Activated CD8-positive, alpha-beta memory T cell treated with anti-CD3 and anti-CD28 coated beads for 36 hours (primary cell): ENCODE measurements around the gene SNRNP27. TPM values are rescaled to one million over a fixed set of nuclear protein-coding genes. Genes with fewer than 3 reads are reported as not detected.
"Not testable (repeated sequence)": the region's sequence is repeated elsewhere in the genome, so short reads cannot be mapped to it uniquely, and the experiment has no call there.

Experiments used
- CTCF ChIA-PET: fragments of 350-600 bp; sonication (Branson Sonifier 250); formaldehyde crosslinking; loops from one replicate; lab custom pipeline; 2021; ENCODE audit warnings: antibody characterized with exemption; lab: Charles Lee
- POLR2A ChIA-PET: fragments of 350-600 bp; sonication (Branson Sonifier 250); formaldehyde crosslinking; loops from one replicate; lab custom pipeline; 2021; ENCODE audit warnings: antibody characterized with exemption; lab: Charles Lee
- total RNA-seq, 2 experiments: library from RNA; stranded (reverse); gene quantifications; one replicate each; pipeline ENCODE4 v1.2.3, GENCODE V29; 2021

Gene SNRNP27
- total RNA-seq, 2 experiments from 2014 or later: 54.9 to 60.7 TPM

GRCh38 chr2:69939722-69940121 is 46.0 kb downstream of the SNRNP27 start:
- CTCF ChIA-PET: no interaction called here
- POLR2A ChIA-PET: no interaction called here

GRCh38 chr2:69940691-69941090 is 46.9 kb downstream of the SNRNP27 start:
- ChIA-PET POLR2A (no interaction called here), CTCF (no interaction called here)

- ChIA-PET POLR2A (no interaction called here), CTCF (no interaction called here)
Measured at GRCh38 chr2:69943000-69943842, 49.5 kb downstream of the SNRNP27 start.

- POLR2A ChIA-PET: no interaction called here
- CTCF ChIA-PET: interaction anchor here (1.0 kb wide), 1 partner anchor 10 kb away, joined by 4 read pairs; no protein-coding TSS in a partner anchor
Measured at GRCh38 chr2:69943843-69944525, 50.2 kb downstream of the SNRNP27 start.

GRCh38 chr2:69944756-69945155 is 51.0 kb downstream of the SNRNP27 start:
- ChIA-PET POLR2A (no interaction called here), CTCF (interaction anchor here (0.5 to 1.0 kb wide), 2 partner anchors 11 to 711 kb away, joined by 3 to 4 read pairs; no protein-coding TSS in a partner anchor)

- CTCF ChIA-PET: interaction anchor here (1.3 kb wide), 1 partner anchor 9 kb away, joined by 4 read pairs; no protein-coding TSS in a partner anchor
- POLR2A ChIA-PET: interaction anchor here (2.1 kb wide), 1 partner anchor 31 kb away, joined by 8 read pairs; the partner anchor contains the start of gene MXD1
Measured at GRCh38 chr2:69945441-69945840, 51.7 kb downstream of the SNRNP27 start.

- ChIA-PET POLR2A (interaction anchor here (1.0 to 2.1 kb wide), 3 partner anchors 12 to 123 kb away, joined by 3 to 8 read pairs (median 4); partner anchors contain the start of gene MXD1), CTCF (interaction anchor here (1.1 to 1.3 kb wide), 2 partner anchors 9 to 31 kb away, joined by 3 to 4 read pairs; partner anchors contain the start of gene MXD1)
Measured at GRCh38 chr2:69945941-69946340, 52.2 kb downstream of the SNRNP27 start.

GRCh38 chr2:69946351-69947324 is 52.9 kb downstream of the SNRNP27 start:
- ChIA-PET CTCF (interaction anchor here (1.1 to 1.3 kb wide), 2 partner anchors 10 to 32 kb away, joined by 3 to 4 read pairs; partner anchors contain the start of gene MXD1), POLR2A (interaction anchor here (1.0 to 2.1 kb wide), 3 partner anchors 13 to 123 kb away, joined by 3 to 8 read pairs (median 4); partner anchors contain the start of gene MXD1)

GRCh38 chr2:69947325-69947931 is 53.7 kb downstream of the SNRNP27 start:
- POLR2A ChIA-PET: interaction anchor here (2.1 kb wide), 1 partner anchor 33 kb away, joined by 8 read pairs; the partner anchor contains the start of gene MXD1
- CTCF ChIA-PET: no interaction called here

- ChIA-PET CTCF (interaction anchor here (1.5 kb wide), 1 partner anchor 63 kb away, joined by 3 read pairs; no protein-coding TSS in a partner anchor), POLR2A (no interaction called here)
Measured at GRCh38 chr2:69948032-69948962, 54.5 kb downstream of the SNRNP27 start.

GRCh38 chr2:69948963-69949645 is 55.3 kb downstream of the SNRNP27 start:
- ChIA-PET POLR2A (no interaction called here), CTCF (interaction anchor here (1.5 kb wide), 1 partner anchor 62 kb away, joined by 3 read pairs; no protein-coding TSS in a partner anchor)

GRCh38 chr2:69950241-69950640 is 56.5 kb downstream of the SNRNP27 start:
- ChIA-PET POLR2A (no interaction called here), CTCF (interaction anchor here (1.5 kb wide), 1 partner anchor 61 kb away, joined by 3 read pairs; no protein-coding TSS in a partner anchor)

GRCh38 chr2:69950671-69951070 is 56.9 kb downstream of the SNRNP27 start:
- CTCF ChIA-PET, POLR2A ChIA-PET: not testable (repeated sequence)

- ChIA-PET CTCF (interaction anchor here (0.8 kb wide), 1 partner anchor 352 kb away, joined by 3 read pairs; no protein-coding TSS in a partner anchor), POLR2A (no interaction called here)
Measured at GRCh38 chr2:69952336-69953115, 58.8 kb downstream of the SNRNP27 start.

GRCh38 chr2:69954084-69954483 is 60.3 kb downstream of the SNRNP27 start:
- ChIA-PET POLR2A (interaction anchor here (0.5 kb wide), 1 partner anchor 134 kb away, joined by 3 read pairs; no protein-coding TSS in a partner anchor), CTCF (interaction anchor here (0.7 to 1.0 kb wide), 2 partner anchors 20 to 30 kb away, joined by 3 read pairs; no protein-coding TSS in a partner anchor)
